Stimulated activated CD8-positive, alpha-beta memory T cell treated with anti-CD3 and anti-CD28 coated beads, Interleukin-7, amount 100 ng/mL, for 4 hours (primary cell): ENCODE measurements around the gene ARL6IP1.
"Not testable (repeated sequence)": the region's sequence is repeated elsewhere in the genome, so short reads cannot be mapped to it uniquely, and the experiment has no call there.

ENCODE experiments used
- DNase-seq, 2 donors: peaks; one replicate each; pipeline ENCODE4 v3.0.0-alpha.2; 2020; ENCODE audit warnings: low read depth in 2 of 2

ARL6IP1 gene

DNA sequence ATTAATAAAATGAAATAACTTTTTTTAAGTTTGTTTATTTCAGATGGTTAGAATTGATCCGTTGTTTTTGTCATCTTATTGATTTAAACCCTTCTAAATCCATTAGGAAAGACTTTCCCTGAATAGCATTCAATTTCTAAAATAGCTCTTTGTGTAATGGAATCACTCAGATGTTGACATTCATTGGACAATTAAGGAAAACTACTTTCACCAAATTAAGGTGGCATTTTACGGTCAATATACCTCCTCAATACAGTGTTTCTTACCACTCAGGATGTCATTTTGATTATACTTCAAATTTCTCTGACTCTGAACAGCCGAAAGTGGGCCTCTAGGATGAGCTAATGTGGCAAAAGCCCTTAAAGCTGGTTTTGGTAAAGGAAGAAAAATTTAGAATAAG, 1.8 kb downstream of the ARL6IP1 start:
- no peak for DNase-seq

DNA sequence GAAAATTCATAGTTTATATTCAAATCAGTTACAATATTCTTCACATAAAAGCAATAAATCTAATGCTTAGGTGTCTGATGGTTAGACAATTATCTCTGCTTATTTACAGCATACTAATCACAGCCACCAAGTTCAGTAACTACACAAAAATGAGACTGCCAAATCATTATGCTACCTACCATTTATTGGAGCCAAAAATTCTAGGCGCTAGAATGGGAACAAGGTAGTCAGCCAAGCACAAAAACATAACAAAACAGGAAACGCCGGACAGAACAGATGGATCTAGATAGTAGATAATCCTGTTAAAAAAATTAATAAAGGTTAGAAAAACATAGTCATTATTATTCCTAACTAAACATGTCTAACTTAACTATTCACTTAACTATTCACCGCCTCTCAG, 3.6 kb downstream of the ARL6IP1 start:
- no peak for DNase-seq

DNA sequence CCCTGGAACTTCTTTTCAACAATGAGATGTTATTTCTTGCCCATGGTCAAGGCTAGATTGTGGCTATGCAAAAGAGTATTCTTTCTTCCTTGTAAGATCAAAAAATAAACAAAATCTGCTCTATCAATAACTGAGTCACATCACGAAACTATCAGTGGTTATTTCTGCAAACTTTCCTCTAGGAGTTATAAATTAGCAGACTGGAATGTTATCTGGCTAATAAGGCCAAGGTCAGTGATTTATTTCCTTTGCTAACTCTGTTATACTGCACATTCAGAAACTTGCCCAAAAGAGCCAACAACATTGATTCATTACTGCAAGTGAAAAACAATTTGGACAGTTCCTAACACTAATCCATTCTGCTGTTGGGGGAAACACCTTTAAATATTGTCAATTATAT, 5.0 kb downstream of the ARL6IP1 start:
- DNase-seq, result no peak

DNA sequence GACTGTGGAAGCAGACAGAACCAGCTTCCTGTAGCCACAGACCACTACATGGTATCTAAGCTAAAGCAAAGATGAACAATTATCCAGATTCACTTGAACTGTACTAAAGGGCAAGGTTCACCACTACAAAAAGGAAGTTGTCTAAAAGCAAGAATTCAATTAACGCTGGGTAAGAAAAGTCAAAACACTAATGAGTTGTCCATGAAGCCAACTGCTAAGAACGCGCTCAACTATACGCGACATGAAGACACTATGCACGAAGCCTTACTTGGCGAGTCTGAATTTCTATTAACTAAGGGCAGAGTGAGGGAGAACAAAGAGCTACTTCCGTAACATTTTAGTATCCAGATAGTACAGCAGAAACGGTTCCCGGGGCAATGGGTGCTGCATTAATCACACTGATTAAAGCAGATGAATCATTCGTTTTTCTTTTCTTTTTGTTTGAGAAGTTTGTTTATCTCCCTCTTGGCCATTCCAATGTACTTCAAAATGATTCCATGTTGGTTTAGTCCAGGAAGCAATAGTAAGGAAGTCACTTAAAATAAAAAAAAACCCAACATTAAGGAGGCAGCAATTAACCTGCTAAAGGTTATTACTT, 8.4 kb downstream of the ARL6IP1 start:
- no peak for DNase-seq

DNA sequence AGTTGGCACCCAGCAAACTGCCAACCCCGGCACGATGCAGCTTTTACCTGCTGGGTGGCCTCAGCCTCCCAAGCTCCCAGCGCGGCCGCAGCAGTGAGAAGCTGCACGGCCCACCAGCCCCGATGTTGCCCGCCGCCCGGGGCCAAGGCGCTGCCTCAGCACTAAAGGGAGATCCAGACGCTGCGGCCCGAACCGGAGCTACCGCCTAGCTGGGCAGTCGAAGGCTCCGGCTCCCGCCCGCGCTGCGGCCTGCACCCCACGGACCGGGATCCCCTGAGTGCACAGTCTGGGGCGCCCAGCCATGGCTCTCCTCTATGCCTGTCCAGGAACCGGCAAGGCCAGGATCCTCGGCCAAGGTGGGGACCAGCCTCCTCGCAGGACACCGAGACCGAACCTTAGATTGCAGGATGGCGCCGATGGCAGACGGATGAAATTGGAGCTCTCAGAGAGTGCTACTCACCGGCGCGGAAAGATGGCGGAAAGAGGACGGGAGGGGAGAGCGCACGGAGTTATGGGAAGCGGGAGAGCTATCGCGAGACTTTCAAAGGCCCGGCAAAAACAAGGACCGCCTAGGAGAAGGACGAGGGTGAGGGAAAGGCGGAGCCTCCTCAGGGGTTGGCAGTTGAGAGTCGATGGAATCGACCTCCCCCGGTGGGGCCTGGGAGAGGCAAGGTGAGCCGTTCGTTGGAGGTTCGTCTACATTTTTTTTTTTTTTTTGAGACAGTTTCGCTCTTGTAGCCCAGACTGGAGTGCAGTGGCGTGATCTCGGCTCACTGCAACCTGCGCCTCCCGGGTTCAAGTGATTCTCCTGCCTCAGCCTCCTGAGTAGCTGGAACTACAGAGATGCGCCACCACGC, 11.3 kb downstream of the ARL6IP1 start, which contains the start of gene RPS15A:
Gene RPS15A (minus strand): TSS at position 485 of the 857 bp plus-strand sequence. CDS start 1,221 bp downstream, outside the sequence.
- DNase-seq, result peak; percentile 88 to 90

DNA sequence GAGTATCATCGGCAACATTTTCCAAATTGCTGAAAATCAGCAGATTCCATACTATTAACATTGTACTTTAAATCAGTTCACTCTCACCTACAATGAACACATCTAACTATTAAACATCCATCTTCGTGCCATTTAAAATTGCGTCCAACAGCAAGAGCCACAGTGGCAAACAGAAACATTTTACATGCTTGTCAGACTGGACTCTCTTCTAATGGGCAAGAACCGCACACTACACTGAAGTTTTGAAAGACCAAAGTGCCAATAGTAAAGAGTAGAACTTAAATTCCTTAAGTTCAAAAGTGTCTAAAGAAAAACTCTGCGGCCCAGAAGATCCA, 11.9 kb downstream of the ARL6IP1 start:
- DNase-seq, result no peak

DNA sequence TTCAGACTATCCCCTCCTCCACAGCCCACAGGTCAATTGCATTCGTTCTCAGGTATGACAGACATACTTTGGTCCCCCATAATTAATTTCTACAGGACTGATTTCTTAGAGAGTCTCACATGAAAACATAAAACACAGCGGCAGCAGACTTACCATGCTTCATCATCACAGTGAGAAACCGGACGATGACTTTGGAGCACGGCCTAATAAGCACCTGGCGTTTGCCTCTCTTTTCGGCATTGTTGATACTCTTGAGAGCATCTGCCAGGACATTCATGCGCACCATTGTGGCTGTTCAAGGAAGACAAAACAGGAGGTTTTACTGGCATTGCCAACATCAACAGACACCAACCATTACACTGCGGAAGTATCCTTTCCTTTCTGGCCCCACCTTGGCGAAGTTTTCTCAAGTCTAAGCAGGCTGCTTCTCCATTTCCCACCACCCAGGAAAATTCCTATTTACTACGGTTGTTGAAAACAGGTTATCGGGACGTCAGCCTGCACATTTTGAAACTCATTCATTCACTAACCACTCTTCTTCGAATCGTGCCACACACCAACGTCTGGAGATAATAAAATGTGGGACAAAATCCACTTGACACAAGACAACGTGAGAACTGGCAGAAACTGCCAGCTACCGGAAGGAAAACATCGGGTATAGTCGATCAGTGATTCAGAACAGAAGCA, 12.4 kb downstream of the ARL6IP1 start:
- no peak for DNase-seq

DNA sequence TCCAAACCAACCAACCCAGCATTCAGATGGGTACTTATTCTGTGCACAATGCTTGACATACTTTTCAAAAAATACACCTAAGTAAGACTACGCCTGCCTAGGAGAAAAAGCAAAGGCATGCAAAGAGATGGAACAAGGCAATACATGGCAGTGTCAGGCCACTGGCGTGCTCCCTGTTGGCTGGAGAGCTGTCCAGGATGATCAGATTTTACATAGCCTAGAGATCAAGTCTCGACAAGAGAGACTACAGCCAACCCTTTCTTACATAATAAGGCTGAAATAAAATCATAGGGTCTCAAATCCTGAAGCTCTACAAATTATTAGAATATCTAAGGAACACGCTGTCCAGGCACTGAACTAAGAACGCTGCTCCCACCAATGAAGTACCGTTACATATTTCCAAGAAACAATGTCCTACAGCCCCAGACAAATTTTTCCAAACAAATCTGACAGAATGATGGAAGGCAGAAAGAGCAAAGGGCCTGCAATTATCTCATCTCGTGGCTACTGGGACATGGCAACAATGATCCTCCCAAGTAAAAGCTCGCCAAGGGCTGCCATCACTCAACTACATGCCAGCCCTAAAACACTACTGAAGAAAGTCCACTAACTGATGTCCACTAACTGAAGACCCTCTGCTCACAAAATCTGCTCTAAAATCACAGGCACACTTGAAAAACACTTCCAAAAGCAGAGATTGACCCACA, 16.3 kb downstream of the ARL6IP1 start:
- DNase-seq, result no peak

DNA sequence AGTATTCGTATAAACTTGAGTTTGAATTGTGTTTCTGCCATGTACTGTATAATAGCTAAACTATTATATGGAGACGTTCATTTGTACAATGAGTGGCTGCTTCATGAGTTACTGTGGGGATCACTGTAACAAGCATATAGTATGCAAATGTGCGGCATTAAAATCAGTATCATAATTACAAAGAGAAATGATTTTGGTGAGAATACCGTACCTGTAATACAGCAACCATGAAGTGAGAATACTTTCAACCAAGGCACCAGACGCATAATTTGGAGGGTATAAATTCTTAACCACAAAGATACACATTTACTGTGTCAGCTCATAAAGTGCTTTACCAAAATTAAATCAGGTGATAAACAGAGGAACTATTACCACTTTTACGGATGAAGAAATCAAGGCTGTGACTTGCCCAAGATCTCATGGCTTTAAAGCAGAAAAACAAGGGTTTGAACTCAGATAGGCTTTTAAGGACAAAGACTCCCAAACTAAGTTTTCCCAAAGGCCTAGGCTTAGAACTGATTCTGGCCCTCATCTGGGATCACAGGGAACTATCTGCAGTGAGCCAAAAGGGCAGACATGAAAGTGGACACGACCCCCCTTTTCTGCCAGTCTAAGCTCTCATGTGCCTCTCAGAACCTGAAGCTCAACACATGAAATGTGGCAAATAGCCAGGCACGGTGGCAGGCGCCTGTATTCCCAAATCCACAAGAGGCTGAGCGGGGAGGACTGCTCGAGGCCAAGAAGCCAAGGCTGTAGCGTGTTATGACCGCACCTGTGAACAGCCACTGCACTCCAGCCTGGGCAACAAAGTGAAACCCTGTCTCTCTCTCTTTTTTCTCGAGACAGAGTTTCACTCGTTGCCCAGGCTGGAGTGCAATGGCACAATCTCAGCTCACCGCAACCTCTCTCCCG, 17.7 kb downstream of the ARL6IP1 start:
- no peak for DNase-seq

DNA sequence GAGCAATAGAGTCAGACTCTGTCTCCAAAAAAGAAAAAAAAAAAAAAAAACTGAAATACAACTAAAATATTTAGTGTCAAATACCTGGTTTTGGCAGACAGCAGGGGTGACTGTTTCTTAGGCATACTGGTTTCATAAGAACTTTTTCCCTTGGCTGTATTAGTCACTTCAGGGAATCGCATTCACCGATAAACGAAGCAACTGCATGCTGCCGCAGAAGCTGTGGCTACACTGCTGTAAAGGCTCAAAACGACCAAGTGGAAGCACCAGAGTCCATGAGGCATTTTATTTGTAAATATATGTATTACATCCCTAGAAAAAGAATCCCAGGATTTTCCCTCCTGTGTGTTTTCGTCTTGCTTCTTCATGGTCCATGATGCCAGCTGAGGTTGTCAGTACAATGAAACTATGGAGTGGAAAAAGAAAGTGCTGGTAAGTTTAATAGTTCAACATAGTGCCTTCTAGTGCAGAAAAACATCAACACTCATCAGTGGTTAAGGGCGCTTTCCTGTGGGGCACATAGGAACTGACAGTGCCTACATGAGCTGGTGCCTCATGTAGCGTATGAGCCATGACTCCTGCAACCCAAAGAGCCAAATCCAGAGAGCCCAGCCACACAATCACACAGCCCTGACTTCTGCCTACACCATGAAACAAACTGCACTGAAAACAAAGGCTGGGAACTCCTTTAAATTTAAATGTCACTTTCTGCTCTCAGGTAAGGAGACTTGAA, 18.5 kb downstream of the ARL6IP1 start:
- no peak for DNase-seq

DNA sequence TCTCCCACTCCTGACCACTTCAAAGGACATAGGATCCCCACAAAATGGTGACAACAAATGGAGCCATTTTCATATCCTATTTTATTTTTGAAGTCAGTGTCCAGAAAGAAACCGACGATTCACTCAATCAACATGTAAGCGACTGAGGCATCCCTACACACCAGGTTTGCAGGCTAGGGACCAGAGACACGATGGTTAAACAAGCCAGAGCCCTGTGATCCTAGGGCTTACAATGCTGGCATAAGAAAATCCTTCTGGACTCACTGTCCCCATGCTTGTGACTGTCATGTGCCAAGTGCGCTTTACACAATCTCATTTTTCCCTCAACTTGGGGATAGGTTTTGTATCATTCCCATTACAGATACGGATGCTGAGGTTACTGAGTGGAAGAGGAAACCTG, 20.1 kb downstream of the ARL6IP1 start:
- not testable (repeated sequence) for DNase-seq

DNA sequence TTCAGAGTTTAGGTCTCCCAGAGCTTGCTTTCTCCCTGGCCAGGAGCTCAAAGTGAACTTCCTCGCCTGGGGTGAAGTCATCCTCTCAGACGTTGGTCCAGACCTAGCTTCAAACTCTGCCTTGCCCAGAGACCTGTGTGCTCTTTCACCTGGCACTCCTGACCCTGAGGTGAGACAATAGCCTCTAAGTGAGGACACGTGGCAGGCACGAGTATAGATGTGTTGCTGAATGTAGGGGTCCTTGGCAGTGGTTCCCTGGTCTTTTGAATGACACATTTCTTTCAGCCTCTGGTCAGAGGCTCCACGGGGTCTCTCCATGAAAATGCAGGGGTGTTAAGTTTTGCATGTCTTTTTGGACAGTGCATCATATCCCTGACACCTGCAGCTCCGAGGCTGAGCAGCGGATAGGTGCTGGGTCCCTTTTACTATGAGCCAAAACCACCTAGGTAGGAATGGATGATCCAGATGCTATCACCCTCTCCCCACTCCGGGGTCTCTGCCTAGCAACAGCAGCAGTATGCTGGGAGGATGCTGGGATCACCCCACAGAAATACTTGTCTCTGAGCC, 20.8 kb downstream of the ARL6IP1 start:
- DNase-seq, result not testable (repeated sequence)

DNA sequence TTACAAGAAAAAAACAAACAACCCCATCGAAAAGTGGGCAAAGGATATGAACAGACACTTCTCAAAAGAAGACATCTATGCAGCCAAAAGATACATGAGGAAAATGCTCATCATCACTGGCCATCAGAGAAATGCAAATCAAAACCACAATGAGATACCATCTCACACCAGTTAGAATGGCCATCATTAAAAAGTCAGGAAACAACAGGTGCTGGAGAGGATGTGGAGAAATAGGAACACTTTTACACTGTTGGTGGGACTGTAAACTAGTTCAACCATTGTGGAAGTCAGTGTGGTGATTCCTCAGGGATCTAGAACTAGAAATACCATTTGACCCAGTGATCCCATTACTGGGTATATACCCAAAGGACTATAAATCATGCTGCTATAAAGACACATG, 23.7 kb downstream of the ARL6IP1 start:
- DNase-seq, result not testable (repeated sequence)

DNA sequence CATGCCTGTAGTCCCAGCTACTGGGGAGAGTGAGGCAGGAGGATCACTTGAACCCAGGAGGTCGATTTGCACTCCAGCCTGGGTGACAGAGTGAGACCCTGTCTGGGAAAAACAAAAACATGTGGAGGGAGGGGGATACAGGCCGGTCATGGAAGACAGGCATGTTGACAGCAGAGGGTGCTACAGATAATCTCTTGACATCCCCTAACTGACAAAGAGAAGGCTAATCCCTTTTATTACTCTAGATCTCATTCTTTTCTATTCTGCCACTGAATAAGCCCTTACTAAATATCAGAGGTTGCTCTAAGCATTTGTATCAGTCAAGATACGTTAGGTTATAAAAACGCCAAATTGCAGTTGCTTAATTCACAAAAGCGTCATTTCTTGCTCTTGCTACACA, 25.0 kb downstream of the ARL6IP1 start:
- not testable (repeated sequence) for DNase-seq

DNA sequence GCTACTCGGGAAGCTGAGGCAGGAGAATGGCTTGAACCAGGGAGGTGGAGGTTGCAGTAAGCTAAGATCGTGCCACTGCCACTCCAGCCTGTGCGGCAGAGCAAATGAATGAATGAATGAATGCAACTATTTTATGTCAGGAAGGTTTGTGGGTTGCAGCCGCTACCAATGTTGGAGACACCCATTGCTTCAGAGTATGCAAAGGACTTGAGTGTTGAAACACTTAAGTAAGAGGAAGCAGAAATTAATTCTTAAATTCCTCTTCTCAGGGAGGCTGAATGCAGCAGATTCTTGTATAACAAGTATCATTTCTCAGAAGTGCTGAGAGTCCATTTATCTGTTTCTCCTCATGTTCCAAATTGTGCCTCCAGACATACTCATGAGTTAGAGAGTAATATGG, 26.7 kb downstream of the ARL6IP1 start:
- DNase-seq, result not testable (repeated sequence)

DNA sequence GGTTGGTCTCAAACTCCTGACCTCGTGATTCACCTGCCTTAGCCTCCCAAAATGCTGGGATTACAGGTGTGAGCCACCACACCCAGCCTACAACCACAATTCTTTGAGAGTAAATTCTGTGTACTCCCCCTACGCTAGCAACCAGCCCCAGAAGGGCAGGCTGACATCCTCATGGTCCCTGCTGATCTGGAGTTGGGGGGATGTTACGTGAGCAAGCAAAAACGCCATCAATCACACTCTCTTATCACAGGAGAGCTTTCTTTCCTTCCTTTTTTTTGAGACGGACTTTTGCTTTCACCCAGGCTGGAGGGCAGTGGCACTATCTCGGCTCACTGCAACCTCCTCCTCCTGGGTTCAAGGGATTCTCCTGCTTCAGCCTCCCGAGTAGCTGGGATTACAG, 29.2 kb downstream of the ARL6IP1 start:
- not testable (repeated sequence) for DNase-seq

DNA sequence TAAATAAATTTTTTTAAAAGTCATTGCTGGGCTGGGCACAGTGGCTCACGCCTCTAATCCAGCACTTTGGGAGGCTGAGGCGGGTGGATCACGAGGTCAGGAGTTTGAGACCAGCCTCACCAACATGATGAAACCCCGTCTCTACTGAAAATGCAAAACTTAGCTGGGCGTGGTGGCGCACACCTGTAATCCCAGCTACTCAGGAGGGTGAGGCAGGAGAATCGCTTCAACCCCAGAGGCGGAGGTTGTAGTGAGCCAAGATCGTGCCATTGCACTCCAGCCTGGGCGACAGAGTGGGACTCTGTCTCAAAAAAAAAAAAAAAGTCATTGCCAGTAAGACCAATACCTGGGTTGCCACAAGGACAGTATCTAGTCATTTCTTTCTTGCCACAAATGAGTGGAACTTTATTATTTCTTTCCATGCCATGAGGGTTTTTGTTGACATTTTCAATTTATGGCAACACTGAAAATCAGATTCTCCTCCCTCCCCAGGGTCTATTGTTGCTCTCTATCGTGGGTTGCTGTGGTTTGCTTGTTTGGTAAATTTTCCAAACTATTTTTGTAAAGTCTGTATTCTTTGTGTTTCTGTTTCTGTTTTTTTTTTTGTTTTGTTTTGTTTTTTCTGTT, 30.9 kb downstream of the ARL6IP1 start:
- DNase-seq, result not testable (repeated sequence)

DNA sequence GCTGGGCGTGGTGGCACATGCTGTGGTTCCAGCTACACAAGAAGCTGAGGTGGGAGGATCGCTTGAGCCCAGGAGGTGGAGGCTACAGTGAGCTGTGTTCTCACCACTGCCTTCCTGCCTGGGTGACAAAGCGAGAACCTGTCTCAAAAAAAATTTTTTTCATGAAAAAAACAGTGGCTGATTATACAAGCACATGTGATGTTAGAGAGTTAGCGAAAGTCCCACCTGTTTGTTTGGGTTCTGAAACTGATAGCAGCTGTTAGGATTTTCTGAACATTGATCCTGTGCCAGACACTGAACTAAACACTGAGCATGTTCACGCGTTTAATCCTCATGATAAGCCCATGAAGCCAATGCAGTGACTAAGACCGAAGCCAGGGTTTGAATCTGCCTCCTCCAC, 34.1 kb downstream of the ARL6IP1 start:
- not testable (repeated sequence) for DNase-seq

DNA sequence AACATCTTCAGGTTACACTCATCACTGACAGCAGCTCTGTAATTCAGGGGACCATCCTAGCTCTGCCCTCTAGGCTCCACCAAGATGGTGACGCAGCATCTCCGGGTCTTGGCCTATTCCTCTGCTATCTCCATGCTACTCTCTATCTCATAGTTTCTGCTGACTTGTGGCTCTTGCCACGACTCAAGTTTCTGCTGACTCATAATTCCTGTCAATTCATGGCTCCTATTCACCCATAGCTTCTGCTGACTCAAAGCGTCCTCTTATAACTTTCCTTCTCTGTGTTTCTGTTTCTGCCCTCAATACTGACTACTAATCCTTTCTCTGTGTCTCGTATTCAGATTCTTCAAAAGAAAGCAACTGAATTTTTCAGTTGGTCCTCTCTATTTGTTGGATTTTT, 38.6 kb downstream of the ARL6IP1 start:
- not testable (repeated sequence) for DNase-seq
